Measurements from ENCODE around the gene ZNF224. TPM values are rescaled to one million over a fixed set of nuclear protein-coding genes. Genes with fewer than 3 reads are reported as not detected.
A peak's percentile ranks its signal among the peaks of the same experiment; 100 is the strongest.

ZNF224 gene
- total RNA-seq, 1 donor from 2014 or later, result 40.6 TPM

DNA sequence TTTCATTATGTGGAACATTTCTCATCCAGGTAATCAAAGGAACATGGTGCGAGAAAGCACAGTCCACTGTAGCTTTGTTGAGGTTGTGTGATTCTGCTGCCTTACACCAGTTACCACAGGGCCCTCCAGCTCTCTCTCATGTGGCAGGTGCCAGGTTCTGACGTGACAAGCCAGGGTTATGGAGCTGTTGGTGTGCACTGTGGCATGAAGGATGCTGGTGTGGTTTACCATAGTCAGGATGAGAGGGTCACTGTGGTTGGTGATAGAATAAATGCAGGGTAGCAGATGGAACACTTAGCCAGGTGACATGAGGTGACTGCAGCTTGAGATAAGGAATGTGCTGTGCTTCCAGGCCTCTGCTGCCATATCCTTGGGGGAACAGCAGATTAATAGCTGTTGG is 34.9 kb upstream of the ZNF224 start:
- Mint-ChIP-seq H3K27ac (no peak overlapping the region), H3K36me3 (ENCODE audit: insufficient read depth) (peaks cover 61% of the 10 kb centered on the region), H3K9me3 (ENCODE audit: low read depth) (no peaks in the 10 kb centered on the region), H3K4me1 (ENCODE audit: low read depth) (peaks cover 5% of the 10 kb centered on the region), H3K27me3 (no peaks in the 10 kb centered on the region), H3K4me3 (ENCODE audit: low read depth) (no peak overlapping the region)
- no peak for DNase-seq (ENCODE audit: low spot score, unreplicated experiment)
- TF ChIP-seq, protein P1, sequence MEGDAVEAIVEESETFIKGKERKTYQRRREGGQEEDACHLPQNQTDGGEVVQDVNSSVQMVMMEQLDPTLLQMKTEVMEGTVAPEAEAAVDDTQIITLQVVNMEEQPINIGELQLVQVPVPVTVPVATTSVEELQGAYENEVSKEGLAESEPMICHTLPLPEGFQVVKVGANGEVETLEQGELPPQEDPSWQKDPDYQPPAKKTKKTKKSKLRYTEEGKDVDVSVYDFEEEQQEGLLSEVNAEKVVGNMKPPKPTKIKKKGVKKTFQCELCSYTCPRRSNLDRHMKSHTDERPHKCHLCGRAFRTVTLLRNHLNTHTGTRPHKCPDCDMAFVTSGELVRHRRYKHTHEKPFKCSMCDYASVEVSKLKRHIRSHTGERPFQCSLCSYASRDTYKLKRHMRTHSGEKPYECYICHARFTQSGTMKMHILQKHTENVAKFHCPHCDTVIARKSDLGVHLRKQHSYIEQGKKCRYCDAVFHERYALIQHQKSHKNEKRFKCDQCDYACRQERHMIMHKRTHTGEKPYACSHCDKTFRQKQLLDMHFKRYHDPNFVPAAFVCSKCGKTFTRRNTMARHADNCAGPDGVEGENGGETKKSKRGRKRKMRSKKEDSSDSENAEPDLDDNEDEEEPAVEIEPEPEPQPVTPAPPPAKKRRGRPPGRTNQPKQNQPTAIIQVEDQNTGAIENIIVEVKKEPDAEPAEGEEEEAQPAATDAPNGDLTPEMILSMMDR (IDR thresholded peaks at IDR 0.05; ENCODE audit: unreplicated experiment), result no peak

DNA sequence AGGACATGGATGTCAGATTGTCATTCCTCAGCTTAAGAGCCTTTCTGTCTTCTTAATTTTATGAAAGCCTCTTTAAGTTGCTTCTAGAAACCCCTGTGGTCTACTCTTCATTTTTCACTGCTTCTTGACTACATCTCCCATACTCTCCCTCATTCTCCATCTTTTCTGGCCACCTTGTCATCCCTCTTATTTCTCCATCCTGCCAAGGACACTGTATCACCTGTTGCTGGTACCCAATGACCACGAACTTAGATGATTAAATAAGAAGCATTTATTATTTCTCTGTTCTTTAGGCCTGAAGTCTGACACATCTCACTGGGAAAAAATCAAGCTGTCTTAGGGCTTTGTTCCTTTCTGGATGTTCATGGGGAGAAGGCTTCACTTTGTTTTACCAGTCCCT is 33.1 kb upstream of the ZNF224 start:
- no peak for DNase-seq (ENCODE audit: low spot score, unreplicated experiment)
- Mint-ChIP-seq H3K27ac (no peak overlapping the region), H3K4me3 (ENCODE audit: low read depth) (no peak overlapping the region), H3K9me3 (ENCODE audit: low read depth) (peaks cover 11% of the 10 kb centered on the region), H3K36me3 (ENCODE audit: insufficient read depth) (peaks cover 64% of the 10 kb centered on the region), H3K27me3 (no peaks in the 10 kb centered on the region), H3K4me1 (ENCODE audit: low read depth) (no peaks in the 10 kb centered on the region)
- TF ChIP-seq, protein P1 (IDR thresholded peaks at IDR 0.05; ENCODE audit: unreplicated experiment), result no peak

DNA sequence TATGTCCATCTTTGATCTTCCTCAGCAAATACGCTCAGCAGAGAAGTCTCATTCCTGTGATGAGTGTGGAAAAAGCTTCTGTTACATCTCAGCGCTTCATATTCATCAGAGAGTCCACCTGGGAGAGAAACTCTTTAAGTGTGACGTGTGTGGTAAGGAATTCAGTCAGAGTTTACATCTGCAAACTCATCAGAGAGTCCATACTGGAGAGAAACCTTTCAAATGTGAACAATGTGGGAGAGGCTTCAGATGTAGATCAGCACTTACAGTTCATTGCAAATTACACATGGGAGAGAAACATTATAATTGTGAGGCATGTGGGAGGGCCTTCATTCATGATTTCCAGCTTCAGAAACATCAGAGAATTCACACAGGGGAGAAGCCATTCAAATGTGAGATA is 27.9 kb upstream of the ZNF224 start:
- Mint-ChIP-seq H3K9me3 (ENCODE audit: low read depth) (peaks cover 45% of the 10 kb centered on the region), H3K36me3 (ENCODE audit: insufficient read depth) (peaks cover 74% of the 10 kb centered on the region), H3K4me3 (ENCODE audit: low read depth) (no peak overlapping the region), H3K4me1 (ENCODE audit: low read depth) (no peaks in the 10 kb centered on the region), H3K27me3 (no peaks in the 10 kb centered on the region), H3K27ac (no peak overlapping the region)
- TF ChIP-seq, protein P1 (IDR thresholded peaks at IDR 0.05; ENCODE audit: unreplicated experiment), result no peak
- no peak for DNase-seq (ENCODE audit: low spot score, unreplicated experiment)

DNA sequence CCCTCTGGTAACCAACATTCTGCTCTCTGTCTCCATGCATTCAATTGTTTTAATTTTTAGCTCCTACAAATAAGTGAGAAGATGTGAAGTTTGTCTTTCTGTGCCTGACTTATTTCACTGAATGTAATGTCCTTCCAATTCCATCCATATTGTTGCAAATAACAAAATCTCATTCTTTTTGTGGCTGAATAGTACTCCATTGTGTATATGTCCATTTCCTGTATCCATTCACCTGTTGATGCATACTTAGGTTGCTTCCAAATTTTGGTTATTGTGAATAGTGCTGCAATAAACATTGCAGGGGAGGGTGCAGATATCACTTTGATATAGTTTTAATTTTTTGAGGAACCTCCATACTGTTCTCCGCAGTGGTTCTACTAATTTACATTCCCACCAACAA is 24.7 kb upstream of the ZNF224 start:
- Mint-ChIP-seq H3K4me3 (ENCODE audit: low read depth) (no peak overlapping the region), H3K9me3 (ENCODE audit: low read depth) (peaks cover 49% of the 10 kb centered on the region), H3K4me1 (ENCODE audit: low read depth) (peaks cover 16% of the 10 kb centered on the region), H3K27me3 (no peaks in the 10 kb centered on the region), H3K27ac (no peak overlapping the region), H3K36me3 (ENCODE audit: insufficient read depth) (peaks cover 51% of the 10 kb centered on the region)
- TF ChIP-seq, protein P1 (IDR thresholded peaks at IDR 0.05; ENCODE audit: unreplicated experiment), result no peak
- DNase-seq (ENCODE audit: low spot score, unreplicated experiment), result no peak

DNA sequence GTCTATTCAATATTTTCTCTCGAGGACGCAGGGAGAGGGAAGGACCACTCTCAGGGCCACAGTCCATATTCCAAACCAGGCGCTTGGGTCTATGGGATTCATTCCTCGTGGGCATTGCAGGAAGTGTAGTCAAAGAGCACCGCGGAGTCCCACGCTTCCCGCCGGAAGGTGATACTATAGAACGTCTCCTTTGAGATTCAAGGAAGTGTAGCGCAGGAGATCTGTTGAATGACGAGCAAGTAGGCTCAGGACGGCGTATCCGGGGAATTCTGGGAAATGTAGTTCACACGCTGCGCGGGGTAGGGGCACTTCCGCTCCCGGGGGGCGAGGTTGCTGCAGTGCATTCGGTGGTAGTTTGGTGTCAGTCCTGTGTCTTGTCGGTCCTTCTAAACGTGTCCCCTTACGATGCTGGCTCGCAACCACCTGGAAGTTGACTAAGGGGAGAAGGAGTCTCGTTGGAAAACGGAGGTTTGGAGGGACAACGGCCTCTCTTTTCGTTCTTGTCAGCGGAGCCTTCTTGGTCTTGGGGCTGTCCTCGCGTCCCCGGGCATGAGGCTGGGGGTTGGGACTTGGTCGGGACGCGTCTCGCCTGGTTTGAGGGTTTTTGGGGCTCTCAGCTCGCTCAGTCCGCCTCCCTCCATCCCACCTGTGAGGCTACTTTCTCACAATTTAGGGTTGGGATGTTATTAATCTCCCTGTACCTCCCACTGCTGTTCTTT is 22.2 kb upstream of the ZNF224 start, which contains the start of gene ZNF284:
Gene ZNF284, plus strand, starts transcription at position 336 of the 719 bp plus-strand sequence. CDS start 4,231 bp downstream, outside the sequence.
- peaks cover 30% of the 10 kb centered on the region for H3K9me3 Mint-ChIP-seq (ENCODE audit: low read depth)
- TF ChIP-seq, protein P1 (IDR thresholded peaks at IDR 0.05; ENCODE audit: unreplicated experiment), result no peak
- H3K27me3 Mint-ChIP-seq, result no peaks in the 10 kb centered on the region
- H3K4me3 Mint-ChIP-seq (ENCODE audit: low read depth), result peak within 1 kb of the TSS; percentile 93
- H3K36me3 Mint-ChIP-seq (ENCODE audit: insufficient read depth), result peaks cover 29% of the 10 kb centered on the region
- peak within 1 kb of the TSS; percentile 93 for H3K27ac Mint-ChIP-seq
- DNase-seq (ENCODE audit: low spot score, unreplicated experiment), result peak; percentile 58
- H3K4me1 Mint-ChIP-seq (ENCODE audit: low read depth), result peaks cover 16% of the 10 kb centered on the region
